ENCODE measurements around the gene EDEM2. TPM values are rescaled to one million over a fixed set of nuclear protein-coding genes. Genes with fewer than 3 reads are reported as not detected.
"Not testable (repeated sequence)": the region's sequence is repeated elsewhere in the genome, so short reads cannot be mapped to it uniquely, and the experiment has no call there.

Gene EDEM2
- total RNA-seq, 1 experiment from 2014 or later: 22.8 TPM

GRCh38 chr20:35187584-35188190 is 40.6 kb upstream of the EDEM2 start (continued):
- TF ChIP-seq MAX (IDR thresholded peaks at IDR 0.05) (no peak), POLR2A (IDR thresholded peaks at IDR 0.05; ENCODE audit: borderline replicate concordance, extremely low read depth, insufficient read depth, insufficient read length) (no peak), ZNF274 (IDR thresholded peaks at IDR 0.05; ENCODE audit: low read depth, low read length) (no peak), POLR2AphosphoS5 (IDR thresholded peaks at IDR 0.05; ENCODE audit: low read depth, low read length) (no peak)

- H3K4me3 ChIP-seq (replicated peaks in 1 of 2; ENCODE audit: low read depth in 1 of 2, low read length in 2 of 2); H3K79me2 ChIP-seq (ENCODE audit: insufficient read depth, low read length); CTCF ChIA-PET; H3K9me2 ChIP-seq (ENCODE audit: insufficient read depth); H3K4me2 ChIP-seq (ENCODE audit: low read length); H3K27me3 ChIP-seq (ENCODE audit: insufficient read depth, low read length); H3K9ac ChIP-seq (ENCODE audit: low read length); H3K27ac ChIP-seq (ENCODE audit: low read depth, low read length); POLR2A ChIA-PET; intact Hi-C loops (cut with micrococcal nuclease); H2AFZ ChIP-seq (ENCODE audit: low read depth, low read length, poor library complexity, severe bottlenecking); RAD21 ChIA-PET (ENCODE audit: low non-redundant PET in 1 of 2, low total read pairs in 2 of 2, uncharacterized antibody in 2 of 2, unreplicated experiment in 2 of 2); H3K4me1 ChIP-seq (ENCODE audit: control insufficient read depth in 1 of 2, insufficient read depth in 2 of 2, low read length in 2 of 2); BruUV-seq (replicated peaks); H3K36me3 ChIP-seq (ENCODE audit: control insufficient read depth in 1 of 2, insufficient read depth in 2 of 2, low read length in 2 of 2); ATAC-seq; DNase-seq (ENCODE audit: low read depth, low spot score); H3K9me3 ChIP-seq (ENCODE audit: control insufficient read depth in 1 of 2, insufficient read depth in 1 of 2, low read depth in 1 of 2, low read length in 2 of 2); H4K20me1 ChIP-seq (ENCODE audit: insufficient read depth): not testable (repeated sequence)
These were observed 39.7 kb upstream of the EDEM2 start for GRCh38 chr20:35186691-35187289.

GRCh38 chr20:35181731-35182130 is 34.6 kb upstream of the EDEM2 start:
- peaks cover 6 to 9% of the 10 kb centered on the region in 2 experiments; a peak in 3 of 4 replicates for H3K36me3 ChIP-seq (ENCODE audit: control insufficient read depth in 1 of 2, insufficient read depth in 2 of 2, low read length in 2 of 2)
- H3K9me2 ChIP-seq (ENCODE audit: insufficient read depth): no peaks in the 10 kb centered on the region
- no peak overlapping the region for H3K4me2 ChIP-seq (ENCODE audit: low read length)
- H2AFZ ChIP-seq (ENCODE audit: low read depth, low read length, poor library complexity, severe bottlenecking): no peak overlapping the region
- H3K27me3 ChIP-seq (ENCODE audit: insufficient read depth, low read length): no peaks in the 10 kb centered on the region
- intact Hi-C loops (cut with micrococcal nuclease): no loop called here
- ChIA-PET RAD21 (ENCODE audit: low non-redundant PET in 1 of 2, low total read pairs in 2 of 2, uncharacterized antibody in 2 of 2, unreplicated experiment in 2 of 2) (no interaction called here), POLR2A (no interaction called here), CTCF (no interaction called here)
- no peak overlapping the region for H3K4me3 ChIP-seq (replicated peaks in 1 of 2; ENCODE audit: low read depth in 1 of 2, low read length in 2 of 2)
- H3K79me2 ChIP-seq (ENCODE audit: insufficient read depth, low read length): no peaks in the 10 kb centered on the region
- no peaks in the 10 kb centered on the region for H4K20me1 ChIP-seq (ENCODE audit: insufficient read depth)
- H3K27ac ChIP-seq (ENCODE audit: low read depth, low read length): no peak overlapping the region
- H3K9ac ChIP-seq (ENCODE audit: low read length): no peak overlapping the region
- no TSS peak for BruUV-seq (replicated peaks)
- DNase-seq (ENCODE audit: low read depth, low spot score) (no peak), ATAC-seq (no peak)
- no peaks in the 10 kb centered on the region for H3K4me1 ChIP-seq (ENCODE audit: control insufficient read depth in 1 of 2, insufficient read depth in 2 of 2, low read length in 2 of 2)
- no peaks in the 10 kb centered on the region for H3K9me3 ChIP-seq (ENCODE audit: control insufficient read depth in 1 of 2, insufficient read depth in 1 of 2, low read depth in 1 of 2, low read length in 2 of 2)
- no peak for TF ChIP-seq POLR2AphosphoS5 (IDR thresholded peaks at IDR 0.05; ENCODE audit: low read depth, low read length)
- TF ChIP-seq RAD21 (IDR thresholded peaks at IDR 0.05; ENCODE audit: low read depth): no peak
- TF ChIP-seq JUND (IDR thresholded peaks at IDR 0.05): no peak
- TF ChIP-seq ZNF274 (IDR thresholded peaks at IDR 0.05; ENCODE audit: low read depth, low read length): no peak
- TF ChIP-seq MAX (IDR thresholded peaks at IDR 0.05): no peak
- TF ChIP-seq EZH2phosphoT487 (IDR thresholded peaks at IDR 0.05; ENCODE audit: borderline replicate concordance): no peak
- TF ChIP-seq ATF3 (IDR thresholded peaks at IDR 0.05): no peak
- TF ChIP-seq TCF7L2 (IDR thresholded peaks at IDR 0.05; ENCODE audit: borderline replicate concordance, extremely low read depth, insufficient read depth, insufficient read length): no peak
- no peak for TF ChIP-seq SRF (IDR thresholded peaks at IDR 0.05; ENCODE audit: low read depth)
- no peak for TF ChIP-seq EGR1 (IDR thresholded peaks at IDR 0.05; ENCODE audit: low read depth)
- TF ChIP-seq YY1 (IDR thresholded peaks at IDR 0.05; ENCODE audit: extremely low read depth, insufficient replicate concordance, low read depth, low read length): no peak
- no peak for TF ChIP-seq POLR2A (IDR thresholded peaks at IDR 0.05; ENCODE audit: borderline replicate concordance, extremely low read depth, insufficient read depth, insufficient read length)
- no peak for TF ChIP-seq EZH2 (IDR thresholded peaks at IDR 0.05)
- no peak for TF ChIP-seq CBX3 (IDR thresholded peaks at IDR 0.05; ENCODE audit: low read depth)
- TF ChIP-seq ZFX (IDR thresholded peaks at IDR 0.05): no peak
- no peak for TF ChIP-seq ELF1 (IDR thresholded peaks at IDR 0.05; ENCODE audit: borderline replicate concordance, low read depth)
- no peak for TF ChIP-seq FOSL1 (IDR thresholded peaks at IDR 0.05; ENCODE audit: low read depth)

All from HCT116 (cell line).